SK-N-SH (cell line): ENCODE results near the gene KPNA2.

Experiments
- EZH2phosphoT487 ChIP-seq: fragments of 200-600 bp; sonication (generic); IDR thresholded peaks from 2 replicates; pipeline ENCODE4 v1.6.1; 2017; ENCODE audit warnings: low read depth, mixed run types, mild to moderate bottlenecking, antibody characterized with exemption, moderate library complexity, borderline replicate concordance
- FOXM1 ChIP-seq: IDR thresholded peaks from 2 replicates; pipeline ENCODE4 v1.4.0; 2012; ENCODE audit warnings: low read depth, mild to moderate bottlenecking
- GABPA ChIP-seq: IDR thresholded peaks from 2 replicates; pipeline ENCODE4 v1.4.0; 2012; ENCODE audit warnings: low read depth, mild to moderate bottlenecking
- GATA2 ChIP-seq: sonication (generic); formaldehyde crosslinking; IDR thresholded peaks from 2 replicates; pipeline ENCODE4 v1.5.0; 2020; ENCODE audit warnings: mild to moderate bottlenecking, missing genetic modification reagents
- PBX3 ChIP-seq: IDR thresholded peaks from 2 replicates; pipeline ENCODE4; 2012
- REST ChIP-seq: IDR thresholded peaks from 2 replicates; pipeline ENCODE4 v1.6.1; 2012; ENCODE audit warnings: mild to moderate bottlenecking, low read depth, low read length, moderate library complexity
- SMC3 ChIP-seq: IDR thresholded peaks from 2 replicates; pipeline ENCODE4 v1.6.1; 2012; ENCODE audit warnings: low read depth, low read length, improper control_type of control experiment
- TAF1 ChIP-seq: IDR thresholded peaks from 2 replicates; pipeline ENCODE4 v1.6.1; 2012; ENCODE audit warnings: low read depth, mild to moderate bottlenecking, low read length, moderate library complexity, borderline replicate concordance
- USF2 ChIP-seq: fragments of 150-350 bp; IDR thresholded peaks from 2 replicates; pipeline ENCODE4 v1.6.1; 2017; ENCODE audit warnings: antibody characterized with exemption, low read length, low read depth, borderline replicate concordance
- TF ChIP-seq, protein P1 (sequence below): fragments of 200-600 bp; sonication (generic); IDR thresholded peaks from 2 replicates; pipeline ENCODE4 v1.6.1; 2017; ENCODE audit warnings: antibody characterized with exemption, mild to moderate bottlenecking, moderate library complexity
- TF ChIP-seq, protein P2 (sequence below): IDR thresholded peaks from 2 replicates; pipeline ENCODE4 v1.4.0; 2012; ENCODE audit warnings: low read depth, borderline replicate concordance

DNA sequence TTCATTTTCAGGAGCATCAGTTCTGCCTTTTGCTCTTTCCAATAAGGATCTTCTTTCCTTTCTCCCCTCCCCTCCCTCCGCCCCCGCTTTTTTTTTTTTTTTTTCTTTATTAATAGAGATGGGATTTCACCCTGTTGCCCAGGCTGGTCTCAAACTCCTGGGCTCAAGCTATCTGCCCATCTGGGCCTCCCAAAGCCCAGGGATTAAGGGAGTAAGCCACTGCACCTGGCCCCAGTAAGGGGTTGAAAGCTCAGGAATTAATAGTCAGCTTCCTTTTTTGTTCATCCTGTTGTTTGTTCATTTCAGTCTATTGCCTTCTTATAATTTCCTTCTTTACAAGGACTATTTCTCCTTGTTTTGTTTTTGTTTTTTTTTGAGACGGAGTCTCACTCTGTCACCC lies 31.3 kb upstream of the KPNA2 start:
- TF ChIP-seq REST: no peak
- TF ChIP-seq, protein P1, sequence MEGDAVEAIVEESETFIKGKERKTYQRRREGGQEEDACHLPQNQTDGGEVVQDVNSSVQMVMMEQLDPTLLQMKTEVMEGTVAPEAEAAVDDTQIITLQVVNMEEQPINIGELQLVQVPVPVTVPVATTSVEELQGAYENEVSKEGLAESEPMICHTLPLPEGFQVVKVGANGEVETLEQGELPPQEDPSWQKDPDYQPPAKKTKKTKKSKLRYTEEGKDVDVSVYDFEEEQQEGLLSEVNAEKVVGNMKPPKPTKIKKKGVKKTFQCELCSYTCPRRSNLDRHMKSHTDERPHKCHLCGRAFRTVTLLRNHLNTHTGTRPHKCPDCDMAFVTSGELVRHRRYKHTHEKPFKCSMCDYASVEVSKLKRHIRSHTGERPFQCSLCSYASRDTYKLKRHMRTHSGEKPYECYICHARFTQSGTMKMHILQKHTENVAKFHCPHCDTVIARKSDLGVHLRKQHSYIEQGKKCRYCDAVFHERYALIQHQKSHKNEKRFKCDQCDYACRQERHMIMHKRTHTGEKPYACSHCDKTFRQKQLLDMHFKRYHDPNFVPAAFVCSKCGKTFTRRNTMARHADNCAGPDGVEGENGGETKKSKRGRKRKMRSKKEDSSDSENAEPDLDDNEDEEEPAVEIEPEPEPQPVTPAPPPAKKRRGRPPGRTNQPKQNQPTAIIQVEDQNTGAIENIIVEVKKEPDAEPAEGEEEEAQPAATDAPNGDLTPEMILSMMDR: no peak
- no peak for TF ChIP-seq FOXM1
- no peak for TF ChIP-seq EZH2phosphoT487
- TF ChIP-seq TAF1: no peak
- no peak for TF ChIP-seq USF2
- TF ChIP-seq SMC3: no peak
- no peak for TF ChIP-seq GATA2
- TF ChIP-seq, protein P2, sequence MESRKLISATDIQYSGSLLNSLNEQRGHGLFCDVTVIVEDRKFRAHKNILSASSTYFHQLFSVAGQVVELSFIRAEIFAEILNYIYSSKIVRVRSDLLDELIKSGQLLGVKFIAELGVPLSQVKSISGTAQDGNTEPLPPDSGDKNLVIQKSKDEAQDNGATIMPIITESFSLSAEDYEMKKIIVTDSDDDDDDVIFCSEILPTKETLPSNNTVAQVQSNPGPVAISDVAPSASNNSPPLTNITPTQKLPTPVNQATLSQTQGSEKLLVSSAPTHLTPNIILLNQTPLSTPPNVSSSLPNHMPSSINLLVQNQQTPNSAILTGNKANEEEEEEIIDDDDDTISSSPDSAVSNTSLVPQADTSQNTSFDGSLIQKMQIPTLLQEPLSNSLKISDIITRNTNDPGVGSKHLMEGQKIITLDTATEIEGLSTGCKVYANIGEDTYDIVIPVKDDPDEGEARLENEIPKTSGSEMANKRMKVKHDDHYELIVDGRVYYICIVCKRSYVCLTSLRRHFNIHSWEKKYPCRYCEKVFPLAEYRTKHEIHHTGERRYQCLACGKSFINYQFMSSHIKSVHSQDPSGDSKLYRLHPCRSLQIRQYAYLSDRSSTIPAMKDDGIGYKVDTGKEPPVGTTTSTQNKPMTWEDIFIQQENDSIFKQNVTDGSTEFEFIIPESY: no peak
- TF ChIP-seq GABPA: no peak
- TF ChIP-seq PBX3: no peak
